HG03175 (cell line): Measurements from ENCODE around the gene NCOA1.
A peak's percentile ranks its signal among the peaks of the same experiment; 100 is the strongest.
"Not testable (repeated sequence)": the region's sequence is repeated elsewhere in the genome, so short reads cannot be mapped to it uniquely, and the experiment has no call there.

Source experiments
- ATAC-seq: cut with Tn5 transposase; IDR thresholded peaks from one replicate; pipeline ENCODE4 v1.9.1; 2021; ENCODE audit warnings: mild to moderate bottlenecking, moderate library complexity; ENCODE audit not compliant: unreplicated experiment

Gene NCOA1

DNA sequence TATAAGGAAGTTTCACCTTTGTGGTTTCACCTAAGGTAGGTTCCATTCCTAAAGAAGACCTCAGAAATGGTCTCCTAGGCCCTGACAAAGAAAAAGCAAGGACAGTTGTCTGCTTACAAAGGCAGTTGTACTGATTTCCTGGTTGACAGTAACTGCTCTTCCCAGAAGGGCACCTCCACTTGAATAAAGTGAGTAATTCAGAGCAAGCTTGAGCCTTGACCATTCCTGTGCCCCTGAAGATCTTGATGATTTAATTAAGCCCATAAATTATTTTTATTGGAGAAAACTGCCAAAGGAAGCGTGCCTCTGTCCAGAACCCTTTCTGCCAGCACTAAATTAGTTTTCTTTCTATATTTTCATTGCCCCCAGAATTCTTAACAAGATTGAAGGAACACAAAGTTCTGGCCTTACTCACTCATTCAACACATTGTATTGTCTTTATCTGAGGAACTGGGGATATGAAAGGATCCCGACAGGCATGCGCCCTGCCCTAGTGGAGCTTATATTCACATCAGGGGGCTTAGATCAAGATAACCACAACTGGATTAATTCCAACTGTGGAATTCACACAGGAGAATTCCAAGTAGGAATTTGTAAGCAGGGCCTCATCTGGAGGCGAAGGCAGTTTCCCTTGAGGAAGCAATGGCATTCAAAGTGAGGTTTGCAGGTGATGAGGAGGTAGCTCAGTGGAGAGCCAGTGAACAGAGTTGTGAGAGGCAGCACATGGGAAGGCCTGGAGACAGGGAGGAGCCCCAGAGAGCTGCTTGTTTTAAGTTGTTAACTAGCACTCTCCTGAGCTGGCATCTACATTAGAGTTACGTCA is 280.9 kb downstream of the NCOA1 start:
- ATAC-seq = no peak

DNA sequence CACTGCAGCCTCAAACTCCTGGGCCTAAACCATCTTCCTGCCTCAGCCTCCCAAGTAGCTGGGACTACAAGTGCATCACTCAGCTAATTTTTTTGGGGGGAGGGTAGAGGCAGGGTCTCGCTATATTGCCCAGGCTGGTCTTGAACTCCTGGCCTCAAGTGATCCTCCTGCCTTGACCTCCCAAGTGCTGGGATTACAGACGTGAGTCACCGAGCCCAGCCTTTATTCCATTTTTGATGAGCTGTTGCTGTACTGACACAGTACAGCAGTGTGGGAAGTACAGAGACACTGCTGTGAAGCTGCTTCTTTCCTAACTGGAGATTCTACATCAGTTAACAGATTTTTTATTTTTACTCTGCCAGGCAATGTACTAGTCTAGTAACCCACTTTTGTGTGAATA is 283.3 kb downstream of the NCOA1 start:
- no peak for ATAC-seq

DNA sequence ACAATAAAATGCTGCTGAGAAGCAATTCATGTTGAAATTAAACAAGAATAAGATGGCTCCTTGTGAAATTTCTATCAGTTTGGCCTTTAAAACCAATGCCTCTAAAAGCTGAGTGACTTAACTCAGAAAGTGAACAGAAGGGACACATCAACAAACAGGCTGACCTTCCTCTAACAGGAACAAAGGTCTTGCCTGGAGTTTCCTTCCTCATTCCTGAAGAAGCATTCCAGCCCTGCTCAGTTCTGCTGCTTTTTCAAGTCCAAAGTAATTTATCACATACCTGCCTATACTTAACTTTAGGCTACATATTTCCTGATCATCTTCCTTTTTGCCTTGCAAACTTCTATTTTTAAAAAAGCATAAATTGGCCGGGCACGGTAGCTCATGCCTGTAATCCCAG is 288.1 kb downstream of the NCOA1 start:
- ATAC-seq = no peak

DNA sequence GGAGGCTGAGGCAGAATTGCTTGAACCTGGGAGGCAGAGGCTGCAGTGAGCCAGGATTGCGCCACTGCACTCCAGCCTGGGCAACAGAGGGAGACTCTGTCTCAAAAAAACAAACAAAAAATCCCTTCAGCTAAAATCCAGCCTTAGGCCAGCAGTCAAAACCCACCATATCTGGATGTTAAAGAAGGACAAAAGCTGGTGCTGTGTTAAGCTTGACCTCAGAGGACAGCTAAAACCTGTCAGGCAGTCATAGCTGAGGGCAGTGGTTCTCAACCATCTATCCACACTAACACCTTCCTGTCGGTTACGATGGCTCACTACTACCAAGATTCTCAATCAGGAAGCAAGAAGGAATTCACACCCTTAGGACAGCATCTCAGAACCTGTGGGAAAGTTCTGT is 292.6 kb downstream of the NCOA1 start:
- ATAC-seq = no peak

DNA sequence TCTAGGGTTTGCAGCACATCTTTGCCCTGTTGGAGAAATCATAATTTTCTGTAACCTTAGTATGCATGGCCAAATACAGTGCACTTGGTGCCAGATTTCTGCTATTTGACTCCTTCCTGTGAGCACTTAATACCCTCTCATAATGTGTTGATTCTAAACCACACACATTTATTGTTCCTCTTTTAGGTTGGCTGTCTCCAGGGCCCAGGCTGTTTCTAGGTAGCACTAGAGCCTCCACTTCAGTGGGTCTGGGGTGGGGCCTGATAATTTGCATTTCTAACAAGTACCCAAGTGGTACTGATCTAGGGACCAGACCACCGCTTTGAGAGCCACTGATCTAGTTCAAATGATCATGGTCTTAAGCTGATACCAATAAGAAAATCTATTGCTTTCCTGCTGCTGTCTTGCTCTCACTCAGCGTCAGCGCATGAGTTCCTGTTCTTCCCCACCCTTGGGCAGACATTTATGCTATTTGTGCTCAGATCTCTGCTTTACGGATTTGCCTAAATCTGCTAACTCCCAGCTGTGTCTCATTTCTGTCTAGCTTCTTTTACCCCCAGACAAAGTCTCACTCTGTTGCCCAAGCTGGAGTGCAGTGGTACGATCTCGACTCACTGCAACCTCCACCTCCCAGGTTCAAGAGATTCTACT is 294.7 kb downstream of the NCOA1 start:
- ATAC-seq = peak; percentile 95

DNA sequence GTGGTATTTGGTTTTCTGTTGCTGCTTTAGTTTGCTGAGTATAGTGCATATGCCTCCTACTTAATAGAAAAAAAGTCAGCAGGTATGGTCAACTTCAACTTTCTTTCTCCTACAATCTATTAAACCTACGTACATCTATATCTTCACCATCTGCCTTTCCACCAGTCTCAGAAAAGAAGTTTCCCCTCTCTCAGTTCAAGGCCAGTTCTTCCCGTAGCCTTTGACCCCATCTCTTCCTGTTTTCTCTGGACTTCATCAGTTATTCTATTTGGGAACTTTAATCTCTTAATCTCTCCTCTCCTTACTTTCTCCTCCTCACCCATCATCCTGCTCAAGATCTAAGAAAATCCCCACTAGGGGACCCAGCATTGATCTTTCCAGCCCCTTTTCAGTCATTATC is 296.5 kb downstream of the NCOA1 start:
- ATAC-seq = no peak

DNA sequence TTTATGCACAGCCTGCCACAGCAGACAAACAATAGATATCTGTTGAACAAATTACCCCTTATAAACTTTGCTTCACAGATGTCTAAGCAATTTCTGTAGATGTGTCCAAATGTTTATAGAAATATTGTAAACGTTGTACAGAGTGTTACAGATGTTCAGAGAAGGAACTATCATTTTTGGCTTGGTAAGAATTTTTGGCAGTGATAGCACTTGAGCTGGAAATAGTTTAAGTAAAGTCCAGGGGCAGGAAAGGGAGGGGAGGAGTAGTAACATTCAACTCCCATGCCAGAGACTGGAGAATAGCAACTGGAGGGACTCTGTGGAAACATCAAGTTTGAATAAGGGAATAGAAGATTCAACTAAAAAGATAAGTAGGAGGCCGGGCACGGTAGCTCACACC is 297.8 kb downstream of the NCOA1 start:
- ATAC-seq = no peak

DNA sequence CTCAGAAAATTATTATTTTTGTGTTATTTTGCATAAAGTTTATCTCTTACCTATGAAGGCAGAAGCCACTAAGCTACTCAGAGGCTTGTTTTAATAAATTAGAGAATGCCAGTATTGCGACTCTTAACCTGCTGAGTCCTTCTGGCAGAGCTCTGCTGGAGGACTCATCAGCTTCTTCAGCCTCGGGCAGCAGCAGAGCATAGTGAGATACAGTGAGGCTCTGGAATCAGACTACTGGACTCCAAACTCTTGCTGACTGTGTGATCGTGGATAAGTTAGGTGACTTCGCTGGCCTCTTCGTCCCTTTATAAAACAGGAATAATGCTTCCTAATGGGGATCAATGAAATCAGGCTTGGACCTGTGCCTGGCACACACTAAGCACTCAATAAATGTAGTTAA is 300.4 kb downstream of the NCOA1 start:
- no peak for ATAC-seq

DNA sequence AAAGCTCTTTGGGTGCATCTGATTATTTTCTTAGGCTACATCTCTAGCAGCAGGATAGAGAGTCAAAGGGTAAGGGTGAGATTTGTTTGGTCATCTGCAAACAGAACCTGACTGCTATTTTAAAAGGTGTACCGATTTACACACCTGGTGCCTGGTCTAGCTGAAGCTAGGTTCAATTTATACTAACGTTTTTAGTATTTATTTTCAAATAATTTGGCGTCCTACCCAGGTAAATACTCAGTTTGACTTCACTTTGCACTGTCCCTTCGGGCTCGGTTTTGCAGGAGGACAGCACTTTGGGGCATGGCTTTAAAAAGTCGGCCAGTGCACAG is 301.5 kb downstream of the NCOA1 start:
- ATAC-seq = no peak

DNA sequence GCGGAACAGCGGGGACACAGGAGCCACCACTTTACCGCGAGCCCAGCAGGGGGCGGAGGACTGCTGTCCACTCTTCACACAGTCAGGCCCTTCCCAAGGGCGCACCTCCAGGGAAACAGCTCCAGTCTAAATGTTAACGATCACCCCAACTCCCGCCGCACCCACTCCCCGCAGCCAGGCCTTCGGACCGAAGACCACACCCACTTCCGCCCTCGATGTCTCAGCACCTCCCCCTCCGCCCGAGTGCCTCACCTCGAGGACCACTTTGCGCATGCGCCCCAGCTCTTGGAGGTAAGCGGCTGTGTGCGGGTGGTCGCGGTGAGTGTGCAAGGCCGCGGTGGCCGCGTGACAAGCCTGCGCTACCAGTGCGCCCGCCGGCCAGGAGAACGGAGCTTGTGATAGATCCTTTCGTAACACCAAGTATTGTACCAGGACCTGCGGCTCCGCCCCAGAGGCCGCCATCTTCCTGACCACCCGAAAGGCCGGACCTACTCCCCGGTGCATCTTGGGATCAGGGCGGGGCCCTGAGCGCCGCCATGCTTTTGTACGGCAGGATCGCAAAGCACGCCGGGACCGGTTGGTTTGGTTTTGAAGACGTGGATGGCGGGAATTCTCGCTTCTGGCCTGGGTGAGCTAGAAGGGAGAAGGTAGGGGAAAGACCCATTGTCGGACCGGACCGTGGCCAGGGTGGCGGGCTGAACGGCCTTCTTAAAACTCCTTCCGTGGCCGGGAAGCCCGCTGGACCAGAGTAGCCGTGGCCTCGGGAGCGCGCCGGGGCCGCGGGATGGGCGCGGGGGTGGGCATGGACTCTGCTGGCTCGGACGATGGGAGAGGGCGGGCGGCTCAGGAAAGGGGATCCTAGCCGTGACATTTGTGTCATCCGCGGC is 302.1 kb downstream of the NCOA1 start, which contains the start of the genes CENPO and PTRHD1:
Gene CENPO (plus strand): TSS at position 552 of the 887 bp plus-strand sequence. CDS start 495 bp downstream, outside the sequence.
Gene PTRHD1 (minus strand): TSS at position 518 of the 887 bp plus-strand sequence. CDS start 14 bp downstream, at position 504.
- ATAC-seq = peak; percentile 93

DNA sequence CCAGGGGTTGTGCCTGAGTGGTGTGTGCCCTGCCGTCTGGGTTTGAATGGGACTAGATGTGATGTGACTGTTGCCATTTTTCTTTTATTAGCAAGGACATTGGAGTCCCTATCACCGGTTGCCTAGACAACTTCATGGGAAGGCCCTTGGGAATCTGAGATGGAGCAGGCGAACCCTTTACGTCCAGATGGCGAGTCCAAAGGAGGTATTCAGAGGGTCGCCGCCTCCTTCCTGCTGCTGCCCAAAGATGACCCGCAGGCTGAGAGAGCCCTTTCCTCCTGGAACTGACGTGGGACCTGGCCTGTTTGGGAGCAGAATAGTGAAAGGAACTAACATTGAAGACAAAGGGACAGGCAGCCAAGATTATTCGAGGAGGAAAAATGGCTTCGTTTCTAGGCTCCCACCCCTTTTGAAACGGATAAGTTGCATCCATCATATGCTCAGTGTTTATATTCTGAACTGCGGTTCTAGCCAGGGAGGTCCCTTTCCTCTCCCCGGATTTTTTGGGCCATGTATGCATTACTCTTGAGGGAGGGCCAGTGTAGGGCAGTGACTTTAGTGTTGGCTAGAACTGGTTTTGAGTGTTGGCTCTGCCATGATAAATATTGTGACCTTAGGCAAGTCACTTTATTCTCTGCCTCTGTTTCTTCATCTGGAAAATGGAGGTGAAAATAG is 302.8 kb downstream of the NCOA1 start:
- no peak for ATAC-seq

DNA sequence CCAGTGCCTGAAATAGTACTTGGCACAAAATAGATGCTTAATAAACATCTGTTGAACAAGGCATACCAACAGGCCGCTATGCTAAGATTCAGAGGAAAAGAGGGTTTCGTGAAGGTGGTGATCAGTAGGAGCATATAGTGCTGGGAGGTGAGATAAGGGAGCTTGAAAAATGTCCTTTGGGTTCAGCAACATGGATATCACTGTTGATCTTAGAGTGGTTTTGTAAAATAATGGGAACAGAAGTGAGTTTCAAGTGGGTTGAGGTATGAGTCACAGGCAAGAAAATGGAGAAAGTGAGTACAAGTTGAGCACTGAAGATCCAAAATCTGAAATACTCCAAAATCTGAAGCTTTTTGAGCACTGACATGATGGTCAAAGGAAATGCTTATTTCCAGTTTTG is 306.6 kb downstream of the NCOA1 start:
- no peak for ATAC-seq

DNA sequence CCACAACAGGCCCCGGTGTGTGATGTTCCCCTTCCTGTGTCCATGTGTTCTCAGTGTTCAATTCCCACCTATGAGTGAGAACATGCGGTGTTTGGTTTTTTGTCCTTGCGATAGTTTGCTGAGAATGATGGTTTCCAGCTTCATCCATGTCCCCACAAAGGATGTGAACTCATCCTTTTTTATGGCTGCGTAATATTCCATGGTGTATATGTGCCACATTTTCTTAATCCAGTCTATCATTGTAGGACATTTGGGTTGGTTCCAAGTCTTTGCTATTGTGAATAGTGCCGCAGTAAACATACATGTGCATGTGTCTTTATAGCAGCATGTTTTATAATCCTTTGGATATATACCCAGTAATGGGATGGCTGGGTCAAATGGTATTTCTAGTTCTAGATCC is 309.4 kb downstream of the NCOA1 start:
- ATAC-seq = not testable (repeated sequence)

DNA sequence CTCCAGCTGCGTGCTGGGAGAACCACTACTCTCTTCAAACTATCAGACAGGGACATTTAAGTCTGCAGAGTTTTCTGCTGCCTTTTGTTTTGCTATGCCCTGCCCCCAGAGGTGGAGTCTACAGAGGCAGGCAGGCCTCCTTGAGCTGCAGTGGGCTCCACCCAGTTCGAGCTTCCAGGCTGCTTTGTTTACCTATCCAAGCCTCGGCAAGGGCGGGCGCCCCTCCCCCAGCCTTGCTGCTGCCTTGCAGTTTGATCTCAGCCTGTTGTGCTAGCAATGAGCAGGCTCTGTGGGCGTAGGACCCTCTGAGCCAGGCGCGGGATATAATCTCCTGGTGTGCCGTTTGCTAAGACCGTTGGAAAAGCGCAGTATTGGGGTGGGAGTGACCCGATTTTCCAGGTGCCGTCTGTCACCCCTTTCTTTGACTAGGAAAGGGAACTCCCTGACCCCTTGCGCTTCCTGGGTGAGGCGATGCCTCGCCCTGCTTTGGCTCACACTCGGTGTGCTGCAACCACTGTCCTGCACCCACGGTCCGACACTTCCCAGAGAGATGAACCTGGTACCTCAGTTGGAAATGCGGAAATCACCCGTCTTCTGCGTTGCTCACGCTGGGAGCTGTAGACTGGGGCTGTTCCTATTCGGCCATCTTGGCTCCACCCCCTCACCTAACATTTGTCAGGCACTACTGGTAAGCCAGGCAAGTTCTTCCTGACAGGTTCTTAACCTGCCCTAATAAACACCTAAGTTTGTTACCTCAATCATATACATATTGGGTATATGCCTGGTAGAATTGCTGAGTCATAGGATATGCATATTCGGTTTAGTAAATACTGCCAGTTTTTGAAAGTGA is 315.0 kb downstream of the NCOA1 start:
- ATAC-seq = not testable (repeated sequence)

DNA sequence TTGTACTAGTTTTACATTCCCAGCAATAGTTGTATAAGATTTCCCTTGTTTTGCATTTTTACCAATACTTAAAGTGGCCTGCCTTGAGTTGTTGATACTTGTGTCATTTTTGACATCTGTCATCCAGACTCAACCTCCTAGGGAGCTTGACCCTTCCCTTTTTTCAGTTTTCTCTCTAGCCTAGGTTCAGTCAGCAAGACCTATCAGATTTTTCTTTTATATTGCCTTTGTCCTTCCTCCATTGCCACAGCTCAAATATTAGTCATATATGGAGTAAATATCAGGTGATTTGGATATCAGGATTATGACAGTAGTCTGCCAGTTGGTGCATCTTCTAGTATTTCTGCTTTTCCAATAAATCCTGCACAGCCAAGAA is 315.6 kb downstream of the NCOA1 start:
- ATAC-seq = no peak

DNA sequence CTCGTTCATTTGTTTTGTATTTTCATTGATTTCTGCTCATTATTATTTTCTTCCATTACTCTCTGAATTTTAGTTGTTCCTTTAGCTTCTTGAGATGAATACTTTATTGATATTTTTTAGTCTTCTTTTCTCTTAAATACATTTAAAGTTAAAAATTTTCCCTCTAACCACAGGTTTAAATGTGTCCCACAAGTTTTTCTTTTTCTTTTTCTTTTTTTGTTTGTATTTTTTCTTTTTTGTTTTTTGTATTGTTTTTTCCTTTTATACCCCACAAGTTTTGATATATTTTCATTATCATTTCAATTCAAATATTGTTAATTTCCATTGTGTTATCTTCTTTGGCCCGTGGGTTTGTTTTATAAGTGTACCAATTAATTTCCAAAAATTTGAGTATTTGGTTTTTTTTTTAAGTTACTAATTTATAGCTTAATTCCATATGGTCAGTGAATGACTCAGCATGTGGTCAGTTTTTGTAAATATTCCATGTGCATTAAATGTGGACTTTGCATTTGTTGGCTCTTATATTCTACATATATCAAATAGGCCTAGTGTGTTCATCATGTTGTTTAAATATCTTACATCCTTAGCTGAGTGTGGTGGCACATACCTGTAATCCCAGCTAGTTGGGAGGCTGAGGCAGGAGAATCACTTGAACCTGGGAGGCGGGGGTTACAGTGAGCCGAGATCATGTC is 318.4 kb downstream of the NCOA1 start:
- no peak for ATAC-seq

DNA sequence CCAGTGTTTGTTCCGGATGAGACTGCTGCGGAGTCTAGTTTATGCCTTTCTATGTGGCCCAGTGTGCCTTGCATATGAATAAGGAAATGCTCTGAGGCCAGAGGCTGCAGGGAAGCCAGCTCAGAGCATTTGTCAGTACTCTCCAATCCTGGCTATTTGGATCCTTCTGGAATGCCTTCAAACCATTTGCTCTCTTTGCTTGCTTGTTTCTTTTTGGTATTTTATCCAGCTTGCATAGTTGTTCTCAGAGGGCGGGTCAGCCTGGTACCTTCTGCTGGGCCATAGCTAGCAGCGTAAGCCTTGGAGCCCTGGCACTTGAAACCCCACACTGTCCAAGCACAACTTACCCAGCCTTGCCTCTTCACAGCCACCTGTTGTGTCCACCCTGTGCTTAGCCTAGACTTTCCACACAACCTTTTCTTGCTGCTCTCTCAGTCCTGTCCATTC is 322.7 kb downstream of the NCOA1 start:
- no peak for ATAC-seq

DNA sequence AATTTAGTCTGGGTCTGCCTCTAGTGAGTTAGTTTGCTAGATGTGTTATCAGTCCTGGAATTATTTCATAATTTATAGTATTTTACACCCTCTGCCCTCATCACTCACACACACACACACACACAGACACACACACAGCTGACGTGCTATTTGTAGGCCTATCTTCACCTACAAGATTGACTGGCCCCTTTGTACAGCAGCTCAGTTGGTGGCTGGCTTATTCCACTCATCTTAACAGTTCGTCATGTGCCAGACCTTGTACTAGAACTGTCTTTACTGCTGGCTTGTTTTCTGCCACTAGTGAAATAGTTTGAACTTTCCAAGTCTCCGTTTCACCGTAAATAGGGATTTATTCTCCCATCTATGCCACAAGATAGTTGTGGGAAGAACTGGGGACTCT is 323.5 kb downstream of the NCOA1 start:
- no peak for ATAC-seq

DNA sequence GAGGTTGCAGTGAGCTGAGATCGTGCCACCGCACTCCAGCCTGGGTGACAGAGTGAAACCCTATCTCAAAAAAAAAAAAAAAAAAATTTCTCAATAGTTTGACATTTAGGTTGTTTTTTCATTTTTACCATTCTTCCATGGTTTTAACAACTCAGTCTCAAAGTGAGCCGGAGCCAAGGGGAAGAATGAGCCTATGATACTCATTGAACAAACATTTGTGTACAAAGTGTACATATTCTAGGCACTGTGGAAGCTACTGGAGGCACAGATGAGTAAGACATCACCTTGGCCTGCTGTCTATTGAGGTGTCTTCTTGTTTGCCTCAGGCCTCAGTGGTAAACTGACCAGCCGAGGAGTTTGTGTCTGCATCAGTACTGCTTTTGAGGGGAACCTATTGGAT is 324.1 kb downstream of the NCOA1 start:
- ATAC-seq = no peak
